Ascending aorta (tissue), 2 donors: ENCODE results near the gene TBC1D10B. TPM values are rescaled to one million over a fixed set of nuclear protein-coding genes. Genes with fewer than 3 reads are reported as not detected.

ENCODE experiments used
- DNase-seq, 2 donors: peaks; one replicate each; pipeline ENCODE4 v3.0.0-alpha.2; 2019; ENCODE audit warnings: low spot score in 2 of 2
- H3K27ac ChIP-seq, 2 donors: fragments of 200-600 bp; sonication (generic); one replicate each; pipeline ENCODE4 v1.5.1; 2016 to 2017; ENCODE audit warnings: mild to moderate bottlenecking in 1 of 2
- H3K27me3 ChIP-seq: fragments of 200-600 bp; sonication (generic); one replicate; pipeline ENCODE4 v1.5.1; 2017
- H3K36me3 ChIP-seq, 2 donors: fragments of 200-600 bp; sonication (generic); one replicate each; pipeline ENCODE4 v1.5.1; 2016
- H3K4me1 ChIP-seq, 2 donors: fragments of 200-600 bp; sonication (generic); one replicate each; pipeline ENCODE4 v1.5.1; 2016 to 2017; ENCODE audit warnings: mild to moderate bottlenecking in 1 of 2
- H3K4me3 ChIP-seq, 2 donors: fragments of 200-600 bp; sonication (generic); one replicate each; pipeline ENCODE4 v1.5.1; 2016 to 2017; ENCODE audit warnings: mild to moderate bottlenecking in 1 of 2
- H3K9me3 ChIP-seq, 2 donors: fragments of 200-600 bp; sonication (generic); one replicate each; pipeline ENCODE4 v1.5.1; 2016
- intact Hi-C: fragments of 100-400 bp; cut with DNase I; formaldehyde crosslinking; loops from one replicate; pipeline ENCODE4 v1.15.1; 2023
- total RNA-seq: library from RNA; depleted of rRNA; stranded (reverse); fragments of >200 nt; gene quantifications from one replicate; pipeline ENCODE4 v1.1.0, GENCODE V29; 2016
- TF ChIP-seq, protein P1 (sequence below), 3 experiments: fragments of 200-600 bp in 2 of 3; fragments of 450-650 bp in 1 of 3; sonication (generic) in 2 of 3; IDR thresholded peaks; one replicate each; pipeline ENCODE4 v1.5.1; 2016 to 2019; ENCODE audit warnings: antibody characterized with exemption in 3 of 3, mild to moderate bottlenecking in 1 of 3, moderate library complexity in 1 of 3

Gene TBC1D10B
- total RNA-seq, 1 donor from 2014 or later = 20.9 TPM

DNA sequence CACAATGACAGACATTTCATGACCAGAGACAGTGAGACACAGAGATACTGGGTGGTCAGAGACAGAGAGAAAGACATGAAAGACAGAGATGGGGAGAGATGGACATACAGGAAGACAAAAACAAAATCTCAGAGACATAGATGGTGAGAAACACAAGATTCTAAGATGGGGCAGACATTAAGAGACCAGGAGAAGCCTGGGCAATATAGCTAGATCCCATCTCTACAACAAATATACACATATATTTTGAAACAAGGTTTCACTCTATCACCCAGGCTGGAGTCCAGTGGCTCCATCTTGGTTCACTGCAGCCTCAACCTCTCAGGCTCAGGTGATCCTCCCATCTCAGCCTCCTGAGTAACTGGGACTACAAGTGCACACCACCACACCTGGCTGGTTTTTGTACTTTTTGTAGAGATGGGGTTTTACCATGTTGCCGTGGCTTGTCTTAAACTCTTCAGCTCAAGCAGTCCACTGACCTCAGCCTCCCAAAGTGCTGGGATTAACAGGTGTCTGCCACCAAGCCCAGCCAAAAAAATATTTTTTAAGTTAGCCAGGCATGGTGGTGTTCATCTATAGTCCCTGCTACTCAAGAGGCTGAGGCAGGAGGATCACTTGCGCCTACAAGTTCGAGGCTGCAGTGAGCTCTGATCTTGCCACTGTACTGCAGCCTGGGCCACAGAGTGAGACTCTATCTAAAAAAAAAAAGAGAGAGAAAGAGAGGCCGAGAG is 9.9 kb upstream of the TBC1D10B start:
- Histone ChIP-seq H3K4me3 (no peak overlapping the region), H3K9me3 (no peaks in the 10 kb centered on the region), H3K4me1 (peaks cover 8 to 9% of the 10 kb centered on the region in 2 donors), H3K36me3 (no peaks in the 10 kb centered on the region), H3K27ac (no peak overlapping the region), H3K27me3 (no peaks in the 10 kb centered on the region)
- intact Hi-C loops = no loop called here
- TF ChIP-seq, protein P1, sequence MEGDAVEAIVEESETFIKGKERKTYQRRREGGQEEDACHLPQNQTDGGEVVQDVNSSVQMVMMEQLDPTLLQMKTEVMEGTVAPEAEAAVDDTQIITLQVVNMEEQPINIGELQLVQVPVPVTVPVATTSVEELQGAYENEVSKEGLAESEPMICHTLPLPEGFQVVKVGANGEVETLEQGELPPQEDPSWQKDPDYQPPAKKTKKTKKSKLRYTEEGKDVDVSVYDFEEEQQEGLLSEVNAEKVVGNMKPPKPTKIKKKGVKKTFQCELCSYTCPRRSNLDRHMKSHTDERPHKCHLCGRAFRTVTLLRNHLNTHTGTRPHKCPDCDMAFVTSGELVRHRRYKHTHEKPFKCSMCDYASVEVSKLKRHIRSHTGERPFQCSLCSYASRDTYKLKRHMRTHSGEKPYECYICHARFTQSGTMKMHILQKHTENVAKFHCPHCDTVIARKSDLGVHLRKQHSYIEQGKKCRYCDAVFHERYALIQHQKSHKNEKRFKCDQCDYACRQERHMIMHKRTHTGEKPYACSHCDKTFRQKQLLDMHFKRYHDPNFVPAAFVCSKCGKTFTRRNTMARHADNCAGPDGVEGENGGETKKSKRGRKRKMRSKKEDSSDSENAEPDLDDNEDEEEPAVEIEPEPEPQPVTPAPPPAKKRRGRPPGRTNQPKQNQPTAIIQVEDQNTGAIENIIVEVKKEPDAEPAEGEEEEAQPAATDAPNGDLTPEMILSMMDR (IDR thresholded peaks at IDR 0.05) = no peak
- no peak for DNase-seq

DNA sequence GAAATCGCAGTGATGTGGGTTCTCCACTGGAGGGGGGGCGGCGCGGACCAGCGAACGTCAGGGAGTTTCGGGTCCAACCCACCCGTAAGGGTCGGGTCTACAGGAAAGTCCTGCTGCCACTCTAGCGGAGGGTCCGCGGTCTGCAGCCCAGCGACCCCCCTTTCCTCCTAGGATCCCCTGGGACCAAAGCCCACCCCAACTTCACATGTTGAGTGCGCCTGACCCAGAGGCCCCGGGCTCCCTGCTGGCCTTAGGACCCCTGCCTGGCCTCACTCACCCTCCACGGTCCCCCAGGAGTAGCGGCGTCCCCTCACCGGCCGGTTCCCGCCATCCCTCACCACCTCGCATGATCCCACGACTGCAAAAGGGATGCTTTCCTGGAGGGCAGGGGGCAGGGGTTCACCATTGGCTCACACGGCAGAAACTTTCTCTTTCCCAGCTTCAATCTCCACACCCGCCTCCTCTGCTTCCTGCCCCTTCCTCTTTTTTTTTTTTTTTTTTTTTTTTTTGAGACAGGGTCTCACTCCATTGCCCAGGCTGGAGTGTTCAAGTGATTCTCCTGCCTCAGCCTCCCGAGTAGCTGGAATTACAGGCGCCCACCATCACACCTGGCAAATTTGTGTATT is 9.0 kb upstream of the TBC1D10B start:
- intact Hi-C loops = loop anchor here (2.0 to 10.0 kb wide), 5 partner anchors 44 to 564 kb away; partner anchors contain the start of genes KCTD13, PAGR1, PRRT2 and TBX6
- no peaks in the 10 kb centered on the region for H3K36me3 ChIP-seq

DNA sequence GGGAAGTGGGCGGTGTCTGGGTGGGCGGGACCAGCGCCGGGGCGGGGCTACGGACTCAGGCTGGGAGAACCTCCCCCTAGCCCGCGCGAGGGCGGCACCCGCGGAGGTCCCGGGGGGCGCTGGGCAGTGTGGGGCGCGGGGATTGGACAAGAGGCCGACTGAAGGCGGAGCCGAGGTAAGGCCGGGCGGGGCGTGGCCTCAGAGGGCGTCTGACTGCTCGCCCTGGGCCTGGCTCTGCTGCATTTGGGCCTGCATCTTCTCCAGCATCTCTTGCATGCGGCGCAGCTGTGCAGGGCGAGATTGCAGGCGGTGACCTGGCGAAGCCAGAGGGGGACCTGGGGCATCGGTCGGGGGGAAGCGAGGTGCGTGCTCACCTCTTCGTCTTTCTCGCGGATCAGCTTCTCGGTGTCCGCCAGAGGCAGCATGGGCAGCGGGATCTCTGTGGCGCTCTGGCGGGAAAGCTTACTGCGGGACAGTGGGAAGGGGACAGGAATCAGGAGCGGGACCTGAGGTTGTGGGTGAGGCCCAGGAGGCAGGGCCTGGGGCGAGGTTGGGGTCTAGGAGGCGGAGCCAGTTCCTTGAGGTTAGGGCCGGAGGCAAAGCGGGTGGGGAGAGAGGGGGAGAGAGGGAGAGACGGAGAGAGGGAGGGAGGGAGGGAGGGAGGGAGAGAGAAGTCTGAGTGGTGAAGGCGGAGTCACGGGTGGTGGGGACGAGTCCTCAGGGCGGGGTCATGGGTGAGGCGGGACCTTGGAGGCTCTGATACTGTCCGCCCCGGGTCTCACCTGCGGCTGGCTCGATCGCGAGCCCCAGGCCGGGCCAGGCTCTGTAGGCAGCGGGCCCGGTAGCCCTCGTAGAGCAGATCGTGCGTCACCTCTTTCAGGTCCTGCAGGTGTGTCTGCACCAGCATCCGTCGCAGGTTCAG is 8.2 kb upstream of the TBC1D10B start:
- H3K27ac ChIP-seq = peak overlapping the region; percentile 99 to 100
- peaks cover 8 to 9% of the 10 kb centered on the region in 2 donors for H3K4me1 ChIP-seq
- no peaks in the 10 kb centered on the region for H3K9me3 ChIP-seq
- H3K27me3 ChIP-seq = no peaks in the 10 kb centered on the region
- peak overlapping the region; percentile 67 to 88 for H3K4me3 ChIP-seq
- H3K36me3 ChIP-seq = no peaks in the 10 kb centered on the region
- DNase-seq = peak; percentile 96 to 100
- TF ChIP-seq, protein P1 (IDR thresholded peaks at IDR 0.05) = peak in 2 of 3 experiments; percentile 6 to 28
- intact Hi-C loops = loop anchor here (1.0 to 10.0 kb wide), 10 partner anchors 8 to 564 kb away; partner anchors contain the start of genes ALDOA, CD2BP2, KCTD13 and PAGR1

More for the DNA sequence above, 9.0 kb upstream of the TBC1D10B start:
- peaks cover 8 to 9% of the 10 kb centered on the region in 2 donors for H3K4me1 ChIP-seq
- H3K27ac ChIP-seq = peak overlapping the region; percentile 99 to 100
- no peaks in the 10 kb centered on the region for H3K9me3 ChIP-seq
- H3K27me3 ChIP-seq = no peaks in the 10 kb centered on the region
- H3K4me3 ChIP-seq = peak overlapping the region; percentile 67 to 88
- TF ChIP-seq, protein P1 (IDR thresholded peaks at IDR 0.05) = no peak
- DNase-seq = no peak

DNA sequence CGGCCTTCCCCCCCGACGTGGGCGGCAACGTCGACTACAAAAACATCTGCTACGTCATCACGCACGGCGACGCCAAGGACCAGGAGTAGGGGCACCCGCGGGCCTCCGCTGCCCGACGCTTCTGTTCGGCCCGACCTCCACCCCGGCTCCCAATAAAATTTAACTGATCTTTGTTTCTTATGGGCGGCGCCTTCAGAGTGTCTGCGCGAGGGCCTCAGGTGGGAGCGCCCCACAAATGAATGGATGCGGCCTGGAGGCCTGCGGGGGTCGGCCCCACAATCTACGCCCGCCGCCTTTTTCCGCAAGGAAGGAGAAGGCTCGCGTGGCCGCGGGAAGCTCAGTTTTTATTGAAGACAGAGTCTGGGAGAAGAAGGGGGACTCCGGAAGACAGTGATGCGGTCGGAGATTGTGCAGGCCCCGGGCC is 7.5 kb upstream of the TBC1D10B start:
- H3K4me3 ChIP-seq = peak overlapping the region; percentile 67 to 88
- TF ChIP-seq, protein P1 (IDR thresholded peaks at IDR 0.05) = no peak
- H3K27ac ChIP-seq = peak overlapping the region; percentile 99 to 100
- intact Hi-C loops = loop anchor here (1.0 to 10.0 kb wide), 10 partner anchors 8 to 563 kb away; partner anchors contain the start of genes ALDOA, CD2BP2, KCTD13 and PAGR1
- no peaks in the 10 kb centered on the region for H3K9me3 ChIP-seq
- peaks cover 8 to 9% of the 10 kb centered on the region in 2 donors for H3K4me1 ChIP-seq
- H3K27me3 ChIP-seq = no peaks in the 10 kb centered on the region
- H3K36me3 ChIP-seq = no peaks in the 10 kb centered on the region
- DNase-seq = peak; percentile 80 to 97
